AG08395 (cell line): ENCODE data around the gene CPSF4.
"Not testable (repeated sequence)": the region's sequence is repeated elsewhere in the genome, so short reads cannot be mapped to it uniquely, and the experiment has no call there.

Experiments used
- DNase-seq: peaks from one replicate; pipeline ENCODE4 v3.0.0; 2012; ENCODE audit warnings: mixed read lengths, low spot score

Gene CPSF4

DNA sequence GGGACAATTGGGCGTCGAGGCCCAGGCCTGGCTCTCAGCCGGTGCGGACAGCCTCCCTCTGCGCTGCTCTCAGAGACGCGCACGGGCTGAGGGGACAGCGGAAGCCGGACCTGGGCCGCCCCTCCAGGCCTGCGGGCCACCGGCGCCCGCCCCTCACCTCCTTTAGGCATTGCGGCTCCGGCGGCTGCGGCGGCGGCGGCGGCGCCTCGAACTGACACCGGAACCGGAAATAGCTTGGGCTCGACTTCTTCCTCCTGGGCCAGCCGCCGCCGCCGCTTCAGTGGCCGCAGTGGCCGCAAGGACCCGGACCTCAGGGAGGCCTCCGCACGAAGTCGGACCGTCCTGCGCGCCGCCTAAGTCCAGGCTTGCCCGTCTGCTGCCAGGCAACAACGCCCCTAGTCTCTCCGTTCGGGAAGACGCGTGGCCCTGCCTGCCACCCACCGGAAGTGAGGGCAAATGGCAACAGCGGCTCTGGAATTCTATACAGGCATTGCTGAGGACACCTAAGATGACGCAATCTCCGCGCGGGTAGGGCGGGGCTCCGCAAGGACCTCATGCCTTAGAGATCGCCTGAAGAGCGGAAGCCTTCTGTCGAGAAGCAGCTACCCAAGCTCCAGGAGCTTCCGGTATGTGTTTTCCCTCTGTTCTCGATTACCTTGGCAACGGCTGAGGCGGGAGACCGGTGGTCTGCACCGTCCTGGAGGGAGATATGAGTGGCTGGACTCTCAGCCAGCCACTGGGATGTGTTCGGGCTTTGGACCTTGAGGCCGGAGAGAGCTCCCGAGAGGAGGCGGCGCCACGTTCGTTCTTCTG lies 30.2 kb upstream of the CPSF4 start, which contains the start of the genes BUD31 and PDAP1:
Gene BUD31 (plus strand): TSS at position 591 of the 813 bp plus-strand sequence. CDS start 2,124 bp downstream, outside the sequence.
Gene PDAP1 (minus strand): TSS at position 219 of the 813 bp plus-strand sequence. CDS start 49 bp downstream, at position 170.
- peak; percentile 96 for DNase-seq

GRCh38 chr7:99409192-99409572 lies 29.6 kb upstream of the CPSF4 start:
- DNase-seq = no peak

- no peak for DNase-seq
Measured at GRCh38 chr7:99409806-99410205, 28.9 kb upstream of the CPSF4 start.

DNA sequence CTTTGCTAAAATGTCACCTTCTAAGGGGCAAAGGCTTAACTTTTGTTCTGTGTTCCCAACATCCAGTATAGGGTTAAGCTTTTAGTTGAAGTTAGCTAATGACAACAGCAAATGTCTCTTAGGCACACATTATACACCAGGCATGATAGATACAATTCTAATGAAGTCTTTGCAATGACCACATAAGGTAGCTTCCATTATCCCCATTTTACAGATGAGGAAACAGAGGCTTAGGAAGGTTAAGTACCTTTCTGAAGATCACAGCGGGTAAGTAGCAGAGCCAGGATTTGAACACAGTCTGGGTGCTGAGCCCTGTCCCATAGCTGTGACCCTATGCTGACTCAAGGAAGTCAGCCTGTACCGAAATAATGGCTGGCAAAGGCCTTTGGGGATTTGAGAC lies 28.1 kb upstream of the CPSF4 start:
- DNase-seq = no peak

- not testable (repeated sequence) for DNase-seq
Measured at GRCh38 chr7:99415513-99416127, 23.1 kb upstream of the CPSF4 start.

DNA sequence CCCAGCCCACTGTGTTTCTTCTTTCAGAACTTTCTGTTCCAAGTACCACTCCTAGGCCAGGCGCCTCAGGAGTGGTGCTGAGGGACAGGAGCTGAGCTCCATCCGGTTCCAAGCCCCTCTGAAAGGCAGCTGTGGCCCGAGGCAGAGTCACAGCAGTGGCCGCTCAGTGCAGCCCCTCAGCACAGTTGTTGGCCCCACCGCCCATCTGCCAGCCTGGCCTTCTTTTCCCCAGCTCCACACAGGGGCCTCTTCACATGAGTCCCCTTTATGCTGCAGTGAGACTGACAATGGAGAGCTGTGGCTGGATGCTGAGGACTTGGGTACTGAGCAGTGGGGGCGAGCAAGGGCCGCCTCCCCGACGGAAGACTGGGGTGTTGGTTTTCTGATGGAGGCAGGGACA lies 20.5 kb upstream of the CPSF4 start:
- DNase-seq = no peak

DNA sequence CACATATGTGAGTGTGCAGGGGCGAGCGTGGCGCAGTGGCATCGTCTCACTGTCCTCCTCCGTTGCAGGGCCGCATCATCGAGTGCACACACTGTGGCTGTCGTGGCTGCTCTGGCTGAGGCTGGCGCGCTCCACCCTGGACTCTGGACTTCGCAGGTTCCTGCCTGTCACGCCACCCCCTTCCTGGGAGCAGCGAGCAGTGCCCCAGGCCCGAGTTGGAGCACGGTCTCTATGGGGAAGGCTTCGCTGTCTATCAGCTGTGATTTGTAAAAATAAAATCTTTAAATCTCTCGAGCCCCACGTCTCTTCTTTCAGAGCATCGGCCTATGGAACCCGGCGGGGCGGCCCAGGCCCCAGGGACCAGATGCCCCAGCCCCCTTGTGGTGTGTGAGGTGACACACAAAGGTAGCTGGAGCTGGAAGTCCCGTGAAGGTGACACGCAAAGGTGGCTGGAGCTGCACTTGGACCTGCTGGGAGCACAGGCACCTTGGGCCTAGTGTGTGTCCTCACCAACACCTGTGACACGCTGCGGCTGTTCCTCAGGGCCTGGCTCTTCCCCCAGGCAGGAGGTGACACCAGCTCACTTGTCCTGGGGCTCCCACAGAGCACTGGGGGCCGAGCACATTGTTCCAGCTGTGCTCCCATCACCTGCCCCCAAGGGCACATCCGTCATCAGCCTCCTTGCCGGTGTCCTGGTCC lies 19.3 kb upstream of the CPSF4 start:
- no peak for DNase-seq

DNA sequence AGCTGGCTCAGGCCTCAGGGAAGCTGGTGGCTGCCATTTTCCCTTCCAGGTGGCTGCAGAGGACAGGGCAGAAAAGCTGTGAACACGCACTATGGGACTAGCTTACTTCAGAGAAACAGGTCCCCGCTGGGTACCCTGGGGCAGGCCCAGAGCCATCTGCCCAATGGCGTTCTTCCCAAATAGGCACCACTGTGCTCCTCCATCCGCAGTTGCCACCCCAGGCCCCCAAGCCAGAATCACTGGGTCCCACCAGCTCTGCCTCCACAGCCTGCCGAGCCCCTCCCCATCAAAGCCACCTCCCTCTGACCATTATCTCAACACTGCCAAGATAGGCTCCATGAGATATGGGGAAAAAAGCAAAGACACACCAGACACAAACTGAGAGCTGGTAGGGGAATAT lies 18.5 kb upstream of the CPSF4 start:
- no peak for DNase-seq

GRCh38 chr7:99420986-99421385 lies 17.8 kb upstream of the CPSF4 start:
- no peak for DNase-seq

DNA sequence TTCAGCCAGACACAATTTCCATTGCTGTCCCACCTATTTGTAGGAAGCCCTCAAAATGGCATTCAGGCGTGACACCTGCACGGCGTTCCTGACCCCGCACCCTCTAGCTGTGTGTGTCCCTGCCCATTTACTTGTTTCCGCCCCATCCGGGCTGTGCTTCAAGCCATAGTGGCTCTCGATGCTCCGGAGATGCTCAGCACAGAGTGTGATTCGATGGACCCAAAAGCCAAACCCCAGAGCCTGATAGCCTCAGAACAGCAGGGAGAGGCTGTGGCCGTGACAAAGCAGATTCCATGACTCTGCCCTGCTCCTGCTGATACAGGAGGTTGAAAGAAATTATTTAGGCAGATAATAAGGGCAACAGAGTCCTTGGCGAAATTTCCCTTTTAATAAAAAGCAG lies 16.6 kb upstream of the CPSF4 start:
- no peak for DNase-seq

GRCh38 chr7:99422625-99423024 lies 16.1 kb upstream of the CPSF4 start:
- DNase-seq = no peak

DNA sequence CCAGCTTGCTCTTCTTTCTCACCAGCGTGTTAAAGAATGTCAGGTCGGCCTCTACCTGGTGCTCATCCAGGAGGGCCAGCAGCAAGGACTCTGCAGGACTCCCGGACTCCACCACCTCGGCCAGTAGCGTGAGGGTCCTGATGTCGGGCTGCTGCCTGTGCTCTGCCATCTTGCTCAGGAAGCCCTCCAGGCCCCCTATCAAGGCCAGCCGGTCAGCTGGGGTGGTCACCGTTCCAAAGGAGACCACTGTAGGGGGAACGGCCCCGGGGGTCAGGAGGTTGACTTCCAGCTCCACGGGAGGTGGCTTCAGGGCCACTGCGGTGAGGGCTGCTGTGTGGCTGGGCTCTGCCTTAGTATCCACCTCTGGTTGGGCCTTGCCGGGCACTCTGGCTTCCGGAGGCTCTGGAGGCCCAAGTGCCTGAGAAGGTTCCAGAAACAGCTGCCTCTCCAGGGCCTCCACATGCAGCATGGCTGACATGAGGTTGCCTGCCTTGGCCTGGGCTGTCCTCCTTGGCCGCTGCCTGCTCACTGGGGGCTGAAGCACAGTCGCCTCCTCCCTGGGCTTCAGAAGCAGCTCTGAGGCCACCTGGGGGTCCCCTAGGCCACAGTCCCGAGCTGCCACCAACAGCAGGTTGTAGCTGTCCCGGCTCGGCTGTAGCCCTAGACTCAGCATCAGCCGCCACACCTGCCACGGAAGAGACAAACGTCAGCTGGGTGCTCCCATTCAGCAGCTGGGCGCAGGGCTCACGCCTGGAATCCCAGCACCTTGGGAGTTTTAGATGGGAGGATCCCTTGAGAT lies 13.6 kb upstream of the CPSF4 start:
- no peak for DNase-seq

DNA sequence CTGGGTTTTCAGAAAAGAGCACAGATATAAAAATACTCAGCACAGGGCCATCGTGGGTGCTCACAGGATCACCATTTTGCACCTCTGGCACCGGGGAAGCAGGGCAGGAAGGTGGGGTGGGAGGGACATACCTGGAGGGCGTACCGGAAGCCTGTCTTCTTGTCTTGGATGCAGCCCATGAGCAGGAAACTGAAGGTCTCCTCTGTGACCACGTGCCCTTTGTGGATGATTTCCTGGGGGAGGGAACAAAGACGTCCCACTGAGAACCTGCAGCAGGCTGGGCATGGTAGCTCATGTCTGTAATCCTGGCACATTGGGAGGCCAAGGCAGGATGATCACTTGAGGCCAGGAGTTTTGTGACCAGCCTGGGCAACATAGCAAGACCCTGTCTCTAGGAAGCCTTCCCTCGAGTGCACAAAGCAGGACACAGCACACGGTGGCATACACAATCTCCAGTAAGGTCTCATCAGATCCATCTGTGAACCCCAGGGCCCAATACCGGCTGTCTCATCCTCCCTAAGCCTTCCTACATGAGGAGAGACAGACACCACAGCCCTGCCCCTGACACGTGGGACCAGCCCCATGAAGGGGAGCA lies 9.7 kb upstream of the CPSF4 start:
- no peak for DNase-seq

DNA sequence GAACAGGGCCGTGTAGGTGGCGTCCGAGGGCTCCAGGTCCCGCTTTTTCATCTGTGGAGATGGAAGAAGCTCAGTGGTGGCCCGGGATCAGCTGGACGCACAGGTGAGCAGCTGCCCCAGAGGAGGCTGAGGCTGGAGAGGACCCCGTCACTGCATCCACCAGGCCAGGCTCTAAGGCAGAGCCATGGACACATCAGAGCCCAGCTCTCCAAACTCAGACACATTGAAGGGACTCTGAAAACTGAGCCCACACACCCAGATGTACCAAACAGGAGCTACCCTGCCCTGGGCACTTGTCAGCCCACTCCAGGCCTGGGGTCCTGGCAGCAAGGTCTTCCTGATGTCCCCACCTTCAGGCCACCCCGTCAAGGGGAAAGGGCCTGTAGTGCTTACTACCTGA lies 9.0 kb upstream of the CPSF4 start:
- no peak for DNase-seq

GRCh38 chr7:99431756-99432540 lies 6.8 kb upstream of the CPSF4 start:
- not testable (repeated sequence) for DNase-seq

DNA sequence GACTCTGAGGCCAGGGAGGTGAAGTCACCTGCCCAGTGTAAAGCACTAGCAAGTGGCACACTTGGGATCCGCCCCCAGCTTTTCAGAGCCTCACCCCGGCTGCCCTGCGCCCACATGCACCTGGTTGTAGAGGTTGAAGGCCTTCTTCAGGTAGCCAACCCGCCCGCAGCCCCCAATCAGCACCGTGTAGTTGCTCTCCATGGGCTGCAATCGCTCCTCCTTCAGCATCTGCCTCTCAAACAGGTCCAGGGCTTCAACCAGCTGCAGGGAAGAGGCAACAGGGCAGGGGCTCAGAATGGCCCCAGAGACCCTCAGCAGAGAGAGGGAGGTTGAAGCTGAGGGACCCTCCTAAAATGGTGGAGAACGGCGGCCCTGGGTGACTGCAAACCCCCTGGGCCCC lies 5.6 kb upstream of the CPSF4 start:
- no peak for DNase-seq

DNA sequence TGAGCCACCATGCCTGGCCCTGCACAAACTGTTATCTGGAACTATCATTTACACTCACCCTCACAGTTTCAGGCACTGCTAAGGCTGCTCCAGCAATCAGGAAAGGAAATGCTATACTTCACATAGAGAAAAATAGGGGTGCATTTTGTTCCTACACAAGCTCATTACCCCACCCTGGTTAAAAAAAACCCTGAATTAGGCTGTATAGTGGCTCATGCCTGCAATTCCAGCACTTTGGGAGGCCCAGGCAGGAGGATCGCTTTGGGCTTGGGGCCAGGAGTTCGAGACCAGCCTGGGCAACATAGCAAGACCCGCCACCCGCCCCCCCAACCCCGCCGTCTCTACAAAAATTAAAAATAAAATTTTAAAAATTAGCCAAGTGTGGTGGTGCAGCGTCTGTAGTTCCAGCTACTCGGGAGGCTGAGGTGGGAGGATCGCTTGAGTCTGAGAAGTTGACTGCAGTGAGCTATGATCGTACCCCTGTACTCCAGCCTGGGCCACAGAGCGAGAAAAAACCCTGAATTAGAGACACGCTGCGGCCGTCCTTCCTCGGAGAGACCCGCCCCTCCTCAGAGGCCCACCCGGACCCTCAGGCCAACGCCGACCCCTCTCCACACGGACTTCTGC lies 684 bp upstream of the CPSF4 start:
- no peak for DNase-seq

- DNase-seq = no peak
Measured at GRCh38 chr7:99440195-99440594, 1.5 kb downstream of the CPSF4 start.

GRCh38 chr7:99446096-99446495 lies 7.4 kb downstream of the CPSF4 start:
- DNase-seq = no peak

GRCh38 chr7:99447943-99448342 lies 9.2 kb downstream of the CPSF4 start:
- DNase-seq = no peak
